KOPT-K1 (cell line): Measurements from ENCODE around the gene MKNK1.

ENCODE experiments used
- H3K27ac ChIP-seq: fragments of 200-600 bp; sonication (generic); 2 replicates; pipeline ENCODE4 v1.5.1; 2016; ENCODE audit warnings: antibody characterized with exemption, mild to moderate bottlenecking, low read depth, low read length; ENCODE audit not compliant: poor library complexity, severe bottlenecking
- H3K36me3 ChIP-seq: fragments of 200-600 bp; sonication (generic); 2 replicates; pipeline ENCODE4 v1.5.1; 2017; ENCODE audit warnings: antibody characterized with exemption, mild to moderate bottlenecking, low read length, moderate library complexity; ENCODE audit not compliant: insufficient read depth
- H3K9me3 ChIP-seq: fragments of 200-600 bp; sonication (generic); 2 replicates; pipeline ENCODE4 v1.5.1; 2017; ENCODE audit warnings: antibody characterized with exemption, low read length, mild to moderate bottlenecking; ENCODE audit not compliant: insufficient read depth, poor library complexity, severe bottlenecking

Gene MKNK1

DNA sequence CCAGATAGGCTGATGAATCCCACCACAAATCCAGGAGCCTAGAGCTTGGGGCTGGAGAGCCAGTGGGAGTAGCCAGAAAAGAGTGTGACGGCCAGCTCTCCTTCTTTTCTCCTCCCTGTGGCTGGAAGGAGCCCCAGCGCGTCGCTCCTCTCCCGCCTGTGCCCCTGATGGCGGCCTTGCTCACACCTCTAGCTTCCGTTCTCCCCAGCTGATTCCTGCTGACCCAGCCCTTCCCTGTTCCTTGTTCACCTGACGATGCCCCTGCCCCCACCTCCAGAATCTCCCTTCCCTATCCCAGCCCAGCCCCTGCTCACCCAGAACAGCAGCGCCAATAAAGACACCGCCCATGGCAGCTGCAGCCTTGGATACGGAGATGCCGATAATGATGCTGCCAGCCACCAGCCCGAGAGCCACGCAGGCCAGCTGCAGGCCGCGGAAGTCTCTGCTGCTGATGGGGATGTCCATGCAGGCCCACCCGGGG is 53.3 kb downstream of the MKNK1 start:
- no peaks in the 10 kb centered on the region for H3K9me3 ChIP-seq
- H3K36me3 ChIP-seq: no peaks in the 10 kb centered on the region
- H3K27ac ChIP-seq: no peak overlapping the region

GRCh38 chr1:46549697-46550681 is 54.1 kb downstream of the MKNK1 start:
- no peaks in the 10 kb centered on the region for H3K36me3 ChIP-seq
- H3K9me3 ChIP-seq: no peaks in the 10 kb centered on the region
- no peak overlapping the region for H3K27ac ChIP-seq

DNA sequence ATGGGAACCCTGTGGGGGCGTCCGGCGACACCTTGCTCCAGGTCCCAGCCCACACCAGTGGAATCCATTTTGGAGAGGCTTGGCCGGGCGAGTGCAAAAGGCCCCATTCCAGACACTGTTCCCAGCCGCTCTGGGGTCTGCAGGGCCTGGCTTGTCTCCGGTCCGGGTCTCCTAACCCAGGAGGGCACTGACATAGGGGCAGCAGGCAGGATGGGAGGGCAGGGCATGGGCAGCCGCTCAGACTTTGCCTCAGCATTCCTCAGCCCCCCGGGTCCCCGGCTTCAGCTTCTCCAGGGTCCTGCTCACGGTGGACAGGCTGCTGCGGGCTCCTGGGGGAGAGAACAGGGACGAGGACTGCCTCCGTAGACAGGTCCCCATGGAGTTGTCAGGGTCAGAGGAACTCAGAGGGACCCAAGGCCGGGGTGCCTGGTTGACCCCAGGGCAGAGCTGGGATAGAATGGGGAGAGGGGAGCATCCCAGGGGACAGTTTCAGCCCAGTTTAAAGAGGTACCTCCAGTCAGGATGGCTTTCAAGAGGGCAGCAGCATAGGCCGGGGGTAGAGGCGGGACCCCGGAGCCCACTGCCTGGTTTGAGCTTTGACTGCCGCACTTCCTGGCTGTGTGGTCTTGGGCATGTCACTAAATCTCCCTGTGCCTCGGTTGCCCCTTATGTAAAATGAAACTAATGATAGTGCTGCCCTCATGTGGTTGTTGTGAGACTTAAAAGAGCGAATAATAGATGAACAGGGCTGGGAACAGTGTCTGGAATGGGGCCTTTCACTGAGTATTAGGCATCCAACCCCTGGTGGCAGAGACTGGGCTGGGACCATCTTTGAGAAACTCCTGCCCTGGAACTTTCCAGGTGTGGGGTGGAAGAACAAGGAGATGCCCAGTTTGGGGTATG is 56.3 kb downstream of the MKNK1 start:
- H3K36me3 ChIP-seq: no peaks in the 10 kb centered on the region
- no peak overlapping the region for H3K27ac ChIP-seq
- H3K9me3 ChIP-seq: no peaks in the 10 kb centered on the region

DNA sequence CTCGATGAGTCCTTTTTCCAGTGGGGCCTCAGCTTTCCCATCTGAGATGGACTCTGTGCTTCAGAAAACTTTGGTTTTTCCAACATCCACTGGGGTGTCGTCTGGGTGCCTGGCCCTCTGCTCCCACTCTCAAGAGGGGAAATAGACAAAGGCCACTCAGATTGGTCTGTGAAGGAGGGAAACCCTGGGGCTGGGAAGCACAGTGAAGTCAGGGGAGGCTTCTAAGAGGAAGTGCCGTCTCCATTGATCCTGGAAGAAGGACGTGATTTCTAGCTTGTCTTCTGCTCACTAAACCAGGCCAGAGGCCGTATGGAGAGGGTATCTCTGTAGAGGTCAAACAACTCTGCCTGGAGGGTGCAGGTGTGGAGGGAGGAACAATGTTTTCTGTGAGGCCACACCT is 57.9 kb downstream of the MKNK1 start:
- no peaks in the 10 kb centered on the region for H3K9me3 ChIP-seq
- no peaks in the 10 kb centered on the region for H3K36me3 ChIP-seq
- no peak overlapping the region for H3K27ac ChIP-seq

DNA sequence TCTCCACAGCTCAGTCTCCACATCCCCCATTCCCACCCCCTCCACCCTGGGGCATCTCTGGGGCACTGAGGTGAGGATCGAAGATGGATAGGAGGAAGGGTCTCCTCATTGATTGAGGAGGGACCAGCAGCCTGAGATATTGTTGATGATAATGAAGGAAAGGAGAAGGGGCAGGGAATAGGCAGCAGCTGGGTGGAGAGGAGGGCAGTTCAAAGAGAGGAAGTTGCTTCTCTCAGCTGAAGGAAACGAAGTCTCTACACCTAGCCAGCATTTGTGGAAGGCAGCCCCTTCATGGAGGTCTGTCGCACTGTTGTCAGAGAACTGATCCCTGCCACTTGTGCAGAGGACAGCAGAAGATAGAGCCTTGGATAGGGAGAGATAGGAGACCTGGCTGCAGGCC is 58.3 kb downstream of the MKNK1 start:
- no peak overlapping the region for H3K27ac ChIP-seq
- H3K9me3 ChIP-seq: no peaks in the 10 kb centered on the region
- H3K36me3 ChIP-seq: no peaks in the 10 kb centered on the region

- Histone ChIP-seq H3K27ac (no peak overlapping the region), H3K9me3 (no peaks in the 10 kb centered on the region), H3K36me3 (no peaks in the 10 kb centered on the region)
These were observed 59.4 kb downstream of the MKNK1 start for GRCh38 chr1:46544561-46545240.

DNA sequence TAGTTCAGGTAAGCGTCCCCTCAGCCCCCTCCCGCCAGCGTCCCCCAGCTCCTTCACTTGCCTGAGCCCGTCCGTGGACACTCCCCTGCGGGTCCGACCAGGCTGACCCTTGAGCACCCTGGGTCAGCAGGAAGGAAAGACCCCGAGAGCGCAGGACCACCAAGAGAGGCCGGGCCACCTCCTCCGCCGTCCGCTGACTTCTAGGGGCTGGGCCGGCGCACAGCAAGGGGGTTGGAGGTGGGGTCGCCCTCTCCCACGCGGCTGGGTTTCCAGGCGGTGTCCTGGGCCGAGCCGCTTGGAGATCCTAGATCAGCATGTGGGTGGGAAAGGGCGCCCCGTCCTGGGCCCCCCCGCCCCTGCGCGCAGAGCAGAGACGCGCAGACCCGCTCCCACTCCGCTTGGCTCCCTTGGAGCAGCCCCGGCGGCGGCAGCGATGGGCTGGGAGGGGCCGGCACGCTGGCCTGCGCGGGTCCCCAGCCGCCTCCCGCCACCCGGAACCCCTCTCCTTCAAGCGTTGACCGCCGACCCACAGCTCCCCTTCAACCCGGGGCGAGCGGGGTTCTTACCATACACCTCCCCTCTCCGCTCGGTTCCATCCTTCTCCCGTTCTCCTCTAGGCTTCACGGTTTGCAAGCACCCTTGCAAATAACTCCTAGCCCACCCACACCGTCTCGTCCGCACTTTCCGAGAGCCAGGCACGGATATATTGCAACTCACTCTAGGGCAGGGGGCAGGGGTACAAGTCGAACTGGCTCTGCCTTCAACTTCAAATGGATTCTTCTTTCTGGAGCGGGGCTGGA is 60.1 kb downstream of the MKNK1 start:
- Histone ChIP-seq H3K27ac (no peak overlapping the region), H3K36me3 (no peaks in the 10 kb centered on the region), H3K9me3 (no peaks in the 10 kb centered on the region)

DNA sequence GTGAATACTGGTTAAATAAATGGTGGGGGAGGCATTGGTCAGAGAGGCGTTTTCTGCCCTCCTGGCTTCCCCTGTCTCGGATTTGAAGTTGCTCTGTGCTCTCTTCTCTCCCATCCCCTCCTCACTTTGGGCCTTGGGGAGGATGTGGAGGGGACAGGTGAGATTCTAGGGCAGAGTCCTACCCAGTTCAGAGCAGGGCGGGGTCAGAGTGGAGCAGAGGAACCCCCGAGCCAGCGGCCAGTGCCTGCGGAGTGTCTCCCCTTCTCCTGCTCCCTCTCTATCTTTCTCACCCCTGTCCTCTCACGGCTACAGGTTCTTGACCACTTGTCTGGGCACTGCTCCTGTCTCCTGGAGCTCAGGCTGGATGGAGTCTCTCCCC is 60.7 kb downstream of the MKNK1 start:
- H3K36me3 ChIP-seq: no peaks in the 10 kb centered on the region
- no peak overlapping the region for H3K27ac ChIP-seq
- no peaks in the 10 kb centered on the region for H3K9me3 ChIP-seq

- no peak overlapping the region for H3K27ac ChIP-seq
- H3K9me3 ChIP-seq: no peaks in the 10 kb centered on the region
- H3K36me3 ChIP-seq: no peaks in the 10 kb centered on the region
These were observed 64.1 kb downstream of the MKNK1 start for GRCh38 chr1:46539972-46540371.

DNA sequence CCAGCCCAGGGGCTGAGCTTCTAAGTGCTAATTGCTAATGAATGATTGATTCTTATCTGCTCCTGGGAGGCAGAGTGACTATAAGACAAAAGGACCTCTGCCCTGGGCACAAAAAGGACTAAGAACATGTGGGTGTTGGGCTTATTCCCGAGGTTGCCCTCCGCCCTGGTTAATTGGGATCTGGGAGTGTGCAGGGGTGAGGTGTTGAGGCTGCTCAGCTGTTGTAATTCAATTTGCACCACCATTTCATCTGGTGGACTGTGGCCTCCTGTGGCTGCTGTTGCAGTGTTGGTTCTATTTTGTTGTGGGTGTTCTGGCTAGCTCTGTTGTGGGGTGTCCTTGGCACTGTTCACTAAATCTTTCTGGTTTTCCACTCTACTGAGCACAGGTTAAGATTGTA is 65.9 kb downstream of the MKNK1 start:
- Histone ChIP-seq H3K9me3 (no peaks in the 10 kb centered on the region), H3K27ac (no peak overlapping the region), H3K36me3 (no peaks in the 10 kb centered on the region)

GRCh38 chr1:46537651-46538050 is 66.4 kb downstream of the MKNK1 start:
- Histone ChIP-seq H3K36me3 (no peaks in the 10 kb centered on the region), H3K9me3 (no peaks in the 10 kb centered on the region), H3K27ac (no peak overlapping the region)

DNA sequence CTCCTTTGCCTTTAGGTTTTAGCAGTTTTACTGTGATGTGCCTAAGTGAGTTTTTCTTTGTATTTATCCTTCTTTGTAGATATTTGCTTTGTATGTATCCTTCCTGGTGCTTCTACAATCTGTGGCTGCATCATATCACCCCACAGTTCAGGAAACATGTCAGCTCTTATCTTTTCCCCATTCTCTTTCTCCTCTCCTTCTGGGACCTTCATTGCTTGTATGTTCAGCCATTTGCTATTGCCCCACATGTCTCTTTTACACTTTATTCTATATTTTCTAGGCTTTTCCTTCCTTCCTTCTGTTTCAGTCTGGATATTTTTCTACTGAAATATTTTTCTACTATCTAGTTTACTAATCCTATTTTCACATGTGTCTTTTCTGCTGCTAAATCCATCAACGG is 67.5 kb downstream of the MKNK1 start:
- H3K36me3 ChIP-seq: no peaks in the 10 kb centered on the region
- no peaks in the 10 kb centered on the region for H3K9me3 ChIP-seq
- H3K27ac ChIP-seq: no peak overlapping the region

- H3K27ac ChIP-seq: no peak overlapping the region
- no peaks in the 10 kb centered on the region for H3K36me3 ChIP-seq
- no peaks in the 10 kb centered on the region for H3K9me3 ChIP-seq
These were observed 69.0 kb downstream of the MKNK1 start for GRCh38 chr1:46535063-46535462.

GRCh38 chr1:46533179-46533864 is 70.7 kb downstream of the MKNK1 start:
- no peak overlapping the region for H3K27ac ChIP-seq
- no peaks in the 10 kb centered on the region for H3K9me3 ChIP-seq
- H3K36me3 ChIP-seq: no peaks in the 10 kb centered on the region
